ENCODE measurements around the gene CNTN1.
"Not testable (repeated sequence)": the region's sequence is repeated elsewhere in the genome, so short reads cannot be mapped to it uniquely, and the experiment has no call there.

CNTN1 gene

GRCh38 chr12:40697566-40698259 is 5.5 kb downstream of the CNTN1 start:
- no peak for DNase-seq (ENCODE audit: low read depth in 2 of 2)

- DNase-seq (ENCODE audit: low read depth in 2 of 2): no peak
Observed at GRCh38 chr12:40701756-40702155, 9.5 kb downstream of the CNTN1 start.

GRCh38 chr12:40711121-40711520 is 18.9 kb downstream of the CNTN1 start:
- DNase-seq (ENCODE audit: low read depth in 2 of 2): no peak

- no peak for DNase-seq (ENCODE audit: low read depth in 2 of 2)
Observed at GRCh38 chr12:40714636-40715035, 22.4 kb downstream of the CNTN1 start.

- DNase-seq (ENCODE audit: low read depth in 2 of 2): no peak
Observed at GRCh38 chr12:40716037-40716436, 23.8 kb downstream of the CNTN1 start.

GRCh38 chr12:40717576-40717975 is 25.3 kb downstream of the CNTN1 start:
- no peak for DNase-seq (ENCODE audit: low read depth in 2 of 2)

GRCh38 chr12:40718878-40719372 is 26.7 kb downstream of the CNTN1 start:
- no peak for DNase-seq (ENCODE audit: low read depth in 2 of 2)

GRCh38 chr12:40723001-40723400 is 30.8 kb downstream of the CNTN1 start:
- no peak for DNase-seq (ENCODE audit: low read depth in 2 of 2)

- no peak for DNase-seq (ENCODE audit: low read depth in 2 of 2)
Observed at GRCh38 chr12:40726366-40726765, 34.1 kb downstream of the CNTN1 start.

- no peak for DNase-seq (ENCODE audit: low read depth in 2 of 2)
Observed at GRCh38 chr12:40727774-40728483, 35.7 kb downstream of the CNTN1 start.

GRCh38 chr12:40730281-40730680 is 38.0 kb downstream of the CNTN1 start:
- no peak for DNase-seq (ENCODE audit: low read depth in 2 of 2)

- DNase-seq (ENCODE audit: low read depth in 2 of 2): no peak
Observed at GRCh38 chr12:40733871-40734270, 41.6 kb downstream of the CNTN1 start.

GRCh38 chr12:40734276-40734675 is 42.0 kb downstream of the CNTN1 start:
- DNase-seq (ENCODE audit: low read depth in 2 of 2): no peak

GRCh38 chr12:40735551-40736230 is 43.5 kb downstream of the CNTN1 start:
- no peak for DNase-seq (ENCODE audit: low read depth in 2 of 2)

- DNase-seq (ENCODE audit: low read depth in 2 of 2): not testable (repeated sequence)
Observed at GRCh38 chr12:40737416-40737815, 45.2 kb downstream of the CNTN1 start.

GRCh38 chr12:40738856-40739255 is 46.6 kb downstream of the CNTN1 start:
- DNase-seq (ENCODE audit: low read depth in 2 of 2): no peak

- DNase-seq (ENCODE audit: low read depth in 2 of 2): no peak
Observed at GRCh38 chr12:40742041-40742440, 49.8 kb downstream of the CNTN1 start.

- no peak for DNase-seq (ENCODE audit: low read depth in 2 of 2)
Observed at GRCh38 chr12:40745386-40745785, 53.1 kb downstream of the CNTN1 start.

GRCh38 chr12:40749863-40750262 is 57.6 kb downstream of the CNTN1 start:
- no peak for DNase-seq (ENCODE audit: low read depth in 2 of 2)

GRCh38 chr12:40752011-40752410 is 59.8 kb downstream of the CNTN1 start:
- no peak for DNase-seq (ENCODE audit: low read depth in 2 of 2)

- no peak for DNase-seq (ENCODE audit: low read depth in 2 of 2)
Observed at GRCh38 chr12:40760821-40761220, 68.6 kb downstream of the CNTN1 start.

GRCh38 chr12:40762072-40762471 is 69.8 kb downstream of the CNTN1 start:
- DNase-seq (ENCODE audit: low read depth in 2 of 2): no peak

All from stimulated activated CD4-positive, alpha-beta T cell treated with anti-CD3 and anti-CD28 coated beads, Interleukin-15, amount 100 ng/mL, for 48 hours (primary cell).